T1000 (cell line): ENCODE results near the gene TRIM59.
"Not testable (repeated sequence)": the region's sequence is repeated elsewhere in the genome, so short reads cannot be mapped to it uniquely, and the experiment has no call there.

Experiments used
- DNase-seq: peaks from one replicate; lab custom pipeline; 2025; ENCODE audit warnings: mixed read lengths; lab: John Stamatoyannopoulos, UW

TRIM59 gene

GRCh38 chr3:160455846-160456245 is 6.3 kb upstream of the TRIM59 start:
- DNase-seq: no peak

DNA sequence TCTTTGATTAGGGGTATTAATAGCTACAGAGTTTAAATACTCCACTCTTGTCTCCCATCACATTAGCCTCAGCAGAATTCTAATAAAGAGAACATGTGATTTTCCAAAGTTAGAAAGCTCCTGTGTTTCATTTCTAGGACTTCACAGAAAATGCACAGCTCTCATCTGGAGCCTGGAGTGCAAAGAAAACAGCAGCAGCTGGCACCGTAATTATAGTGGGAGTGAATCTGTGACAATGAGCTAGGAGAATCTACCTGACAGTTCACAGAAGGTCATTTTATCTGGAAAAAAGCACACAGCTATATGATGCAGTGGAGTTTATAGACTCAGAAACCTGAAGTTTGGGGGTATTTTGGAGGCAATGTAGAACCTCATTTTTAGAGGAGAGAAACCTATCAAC is 5.4 kb upstream of the TRIM59 start:
- DNase-seq: no peak

DNA sequence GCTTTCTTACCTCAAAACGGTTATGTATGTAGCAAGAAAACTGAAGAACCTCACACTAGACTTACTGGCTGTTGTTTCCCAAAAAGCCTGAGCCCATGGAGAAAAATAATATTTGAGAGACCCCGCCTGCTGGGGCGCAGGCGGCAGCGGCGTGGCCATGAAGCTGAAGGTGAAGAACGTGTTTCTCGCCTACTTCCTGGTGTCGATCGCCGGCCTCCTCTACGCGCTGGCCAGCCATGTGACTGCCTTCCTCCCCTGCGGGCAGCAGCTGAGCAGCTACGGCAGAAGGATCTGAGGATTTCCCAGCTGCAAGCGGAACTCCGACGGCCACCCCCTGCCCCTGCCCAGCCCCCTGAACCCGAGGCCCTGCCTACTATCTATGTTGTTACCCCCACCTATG is 2.7 kb upstream of the TRIM59 start:
- not testable (repeated sequence) for DNase-seq

GRCh38 chr3:160451602-160452001 is 2.0 kb upstream of the TRIM59 start:
- DNase-seq: no peak

GRCh38 chr3:160450846-160451245 is 1.3 kb upstream of the TRIM59 start:
- DNase-seq: peak; percentile 39

DNA sequence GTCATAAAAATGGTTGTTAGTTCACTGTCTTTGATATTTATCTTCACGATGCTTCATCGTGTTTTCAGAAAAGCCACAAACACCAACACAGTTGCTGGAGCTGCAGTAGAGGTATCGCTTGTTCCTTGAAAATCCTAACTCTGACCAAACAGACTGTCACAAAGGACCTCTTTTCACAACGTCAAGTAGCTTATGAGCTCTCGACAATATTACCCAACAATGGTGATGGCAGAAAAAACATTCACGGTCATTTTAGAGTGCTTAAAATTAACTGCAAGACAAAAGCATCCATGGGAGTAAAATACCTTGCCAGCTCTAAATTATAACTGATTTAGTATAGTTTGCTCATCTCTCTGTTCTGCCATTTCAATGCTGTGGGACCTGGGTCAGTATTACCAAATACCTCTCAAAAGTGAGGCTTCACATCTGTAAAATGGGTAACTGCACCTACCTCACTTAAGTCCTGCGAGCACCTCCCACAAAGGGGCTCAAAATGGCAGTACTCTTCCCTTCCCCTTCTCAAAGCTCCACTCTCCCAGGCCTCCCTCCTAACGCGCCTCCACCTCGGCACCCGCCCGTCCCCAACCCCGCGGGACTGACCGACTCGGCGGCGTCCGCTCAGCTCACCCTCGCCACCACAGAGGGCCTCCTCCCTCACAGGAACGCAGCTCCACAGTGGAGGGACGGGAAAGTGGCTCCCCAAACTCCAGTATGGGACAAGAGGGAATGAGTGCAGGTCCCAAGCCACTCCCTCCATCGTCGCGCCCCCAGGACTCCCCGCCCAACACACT is 546 bp downstream of the TRIM59 start:
- DNase-seq: no peak

- DNase-seq: no peak
Measured at GRCh38 chr3:160447544-160447943, 2.0 kb downstream of the TRIM59 start.

- DNase-seq: no peak
Measured at GRCh38 chr3:160446522-160447056, 3.0 kb downstream of the TRIM59 start.

DNA sequence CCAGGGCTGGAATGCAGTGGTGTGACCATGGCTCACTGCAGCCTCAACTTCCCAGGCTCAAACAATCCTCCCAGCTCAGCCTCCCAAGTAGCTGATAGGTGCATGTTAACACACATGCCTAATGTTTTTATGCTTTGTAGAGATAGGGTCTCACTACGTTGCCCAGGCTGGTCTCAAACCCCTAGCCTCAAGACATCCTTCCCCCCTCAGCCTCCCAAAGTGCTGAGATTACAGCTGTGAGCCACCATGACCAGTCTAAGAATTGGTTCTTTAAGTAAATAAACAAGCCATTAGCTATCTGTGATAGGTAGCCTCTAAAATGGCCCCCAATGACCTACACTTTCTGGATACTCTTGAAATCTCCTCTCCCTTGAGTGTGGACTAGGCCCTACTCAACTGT is 3.7 kb downstream of the TRIM59 start:
- no peak for DNase-seq

DNA sequence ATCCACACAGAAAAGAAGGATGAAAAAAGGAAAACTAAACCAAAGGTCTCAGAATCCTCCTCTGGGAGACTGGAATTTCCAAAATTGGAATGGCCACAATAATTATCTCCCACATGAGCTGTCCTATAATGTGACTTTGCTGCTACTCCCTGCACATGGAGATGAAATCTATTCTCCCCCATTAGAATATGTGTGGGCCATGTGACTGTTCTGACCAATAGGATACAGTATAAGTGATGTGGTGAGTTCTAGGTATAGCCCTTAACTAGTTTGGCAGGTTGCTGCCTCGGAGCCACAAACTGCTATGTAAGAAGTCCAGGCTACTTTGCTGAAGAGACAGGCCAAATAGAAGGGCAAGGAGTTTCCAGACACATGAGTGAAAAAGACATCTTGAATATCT is 5.2 kb downstream of the TRIM59 start:
- DNase-seq: no peak

DNA sequence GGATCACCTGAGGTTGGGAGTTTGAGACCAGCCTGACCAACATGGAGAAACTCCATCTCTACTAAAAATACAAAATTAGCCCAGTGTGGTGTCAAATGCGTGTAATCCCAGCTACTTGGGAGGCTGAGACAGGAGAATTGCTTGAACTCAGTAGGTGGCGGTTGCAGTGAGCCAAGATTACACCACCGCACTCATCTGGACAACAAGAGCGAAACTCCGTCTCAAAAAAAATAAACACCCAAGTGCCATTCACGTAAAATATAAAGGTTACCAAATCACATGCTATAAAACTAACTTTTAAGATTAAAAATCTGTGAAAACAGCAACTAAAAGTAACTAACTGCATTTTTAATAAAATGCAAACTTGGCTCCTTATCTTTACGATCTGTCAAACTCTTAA is 8.9 kb downstream of the TRIM59 start:
- no peak for DNase-seq

- no peak for DNase-seq
Measured at GRCh38 chr3:160437083-160437455, 12.5 kb downstream of the TRIM59 start.

DNA sequence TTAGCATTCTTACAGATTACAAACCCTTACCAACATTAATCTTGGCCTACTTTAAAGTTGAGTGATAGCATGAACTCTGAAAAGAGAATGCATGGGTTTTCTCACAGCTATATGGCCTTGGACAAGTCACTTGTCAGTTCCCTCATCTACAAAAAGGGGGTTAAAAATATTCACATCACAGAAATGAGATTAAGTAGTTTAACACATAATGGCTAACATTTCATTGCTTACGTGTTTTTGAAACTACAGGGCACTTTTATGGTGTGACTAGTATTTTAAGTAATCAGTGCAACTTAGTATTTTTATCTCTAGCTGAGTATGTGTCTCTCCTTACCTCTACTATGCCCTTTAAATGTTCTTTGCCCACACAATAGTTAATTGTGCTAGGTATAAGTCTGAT is 13.8 kb downstream of the TRIM59 start:
- DNase-seq: no peak

DNA sequence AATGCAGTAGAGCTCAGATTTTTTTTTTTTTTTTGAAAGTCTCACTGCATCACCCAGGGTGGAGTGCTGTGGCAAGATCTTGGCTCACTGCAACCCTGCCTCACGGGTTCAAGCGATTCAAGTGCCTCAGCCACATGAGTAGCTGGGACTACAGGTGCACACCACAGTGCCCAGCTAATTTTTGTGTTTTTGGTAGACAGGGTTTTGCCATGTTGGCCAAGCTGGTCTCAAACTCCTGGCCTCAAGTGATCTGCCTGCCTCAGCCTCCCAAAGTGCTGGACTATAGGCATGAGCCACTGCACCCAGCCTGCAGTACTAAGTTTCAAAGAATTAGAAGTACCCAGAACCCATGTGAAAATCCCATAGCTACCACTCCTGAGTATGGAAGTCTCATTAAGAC is 14.5 kb downstream of the TRIM59 start:
- DNase-seq: no peak

- DNase-seq: no peak
Measured at GRCh38 chr3:160434071-160434470, 15.5 kb downstream of the TRIM59 start.

- no peak for DNase-seq
Measured at GRCh38 chr3:160427832-160428424, 21.7 kb downstream of the TRIM59 start.

- no peak for DNase-seq
Measured at GRCh38 chr3:160417311-160417710, 32.3 kb downstream of the TRIM59 start.

- peak; percentile 27 for DNase-seq
Measured at GRCh38 chr3:160413613-160414248, 35.9 kb downstream of the TRIM59 start.

GRCh38 chr3:160412477-160412876 is 37.1 kb downstream of the TRIM59 start:
- no peak for DNase-seq

GRCh38 chr3:160409812-160410610 is 39.6 kb downstream of the TRIM59 start:
- DNase-seq: no peak

DNA sequence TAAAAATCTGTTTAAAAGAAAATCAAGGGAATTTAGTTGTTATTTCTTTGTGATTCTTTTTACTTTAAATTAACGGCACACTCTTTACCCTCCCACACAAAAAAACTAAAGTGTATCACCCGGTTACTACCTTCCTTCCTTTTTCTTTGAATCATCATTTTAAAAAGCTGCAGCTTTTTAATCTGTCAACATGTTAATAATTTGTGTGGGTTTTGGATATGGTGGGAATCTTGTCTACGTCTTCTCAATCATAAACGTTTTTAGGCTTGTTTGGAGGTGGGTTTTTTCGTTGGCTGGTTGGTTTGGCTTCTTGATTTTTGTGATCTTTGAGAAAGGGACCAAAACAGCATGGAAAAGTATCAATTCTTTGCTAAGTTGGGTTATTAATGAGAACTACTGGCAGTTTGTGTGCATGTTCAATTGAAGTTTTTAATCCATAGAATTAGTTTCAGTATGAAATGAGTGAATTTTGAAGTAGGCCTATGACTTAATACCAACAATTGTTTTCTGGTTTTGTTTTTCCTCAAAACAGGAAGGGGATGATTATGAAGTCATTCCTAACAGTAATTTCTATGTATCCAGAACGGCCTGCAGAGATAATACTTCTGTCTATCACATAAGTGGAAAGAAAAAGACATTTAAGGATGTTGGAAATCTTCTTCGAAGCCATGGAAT is 45.7 kb downstream of the TRIM59 start:
- no peak for DNase-seq
